ENCODE measurements around the gene GRID1.
A peak's percentile ranks its signal among the peaks of the same experiment; 100 is the strongest.
"Not testable (repeated sequence)": the region's sequence is repeated elsewhere in the genome, so short reads cannot be mapped to it uniquely, and the experiment has no call there.

GRID1 gene

DNA sequence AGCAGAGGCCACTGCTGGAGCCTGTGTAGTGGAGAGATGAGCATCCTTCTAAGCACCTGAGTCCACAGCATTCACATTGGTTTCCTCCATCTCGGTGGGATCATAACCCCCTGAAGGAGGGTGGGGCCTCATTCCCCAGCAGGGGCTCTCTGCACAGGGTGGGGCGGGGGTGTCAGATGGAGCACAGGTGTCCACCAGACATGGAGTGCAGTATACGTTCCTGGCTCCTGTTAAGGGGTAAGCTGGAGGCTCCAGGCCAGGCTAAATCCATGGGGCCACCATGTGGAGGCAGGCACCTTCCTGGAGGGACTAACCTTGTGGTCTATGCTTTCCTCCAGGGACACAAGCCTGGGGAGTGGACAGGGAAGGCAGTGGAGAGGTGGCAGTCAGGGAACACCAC lies 252.6 kb downstream of the GRID1 start:
- DNase-seq = no peak

DNA sequence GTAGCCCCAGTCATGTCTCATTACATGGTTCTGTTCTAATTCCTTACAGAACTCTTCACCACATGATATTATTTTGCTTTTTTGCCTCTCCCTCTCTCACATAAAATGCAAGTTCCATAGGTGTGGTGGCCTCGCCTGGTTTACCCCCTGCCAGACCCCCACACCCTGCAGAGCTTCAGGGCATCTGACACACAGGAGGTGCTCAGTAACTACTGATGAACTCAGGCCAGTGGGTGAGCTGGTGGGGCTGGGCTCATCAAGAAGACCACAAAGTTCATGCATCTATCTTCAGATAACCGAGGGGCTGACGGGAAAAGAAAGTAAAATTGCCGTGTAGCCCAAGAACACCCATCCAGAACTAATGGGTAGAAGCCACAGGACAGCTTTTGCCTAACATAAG lies 253.1 kb downstream of the GRID1 start:
- no peak for DNase-seq

DNA sequence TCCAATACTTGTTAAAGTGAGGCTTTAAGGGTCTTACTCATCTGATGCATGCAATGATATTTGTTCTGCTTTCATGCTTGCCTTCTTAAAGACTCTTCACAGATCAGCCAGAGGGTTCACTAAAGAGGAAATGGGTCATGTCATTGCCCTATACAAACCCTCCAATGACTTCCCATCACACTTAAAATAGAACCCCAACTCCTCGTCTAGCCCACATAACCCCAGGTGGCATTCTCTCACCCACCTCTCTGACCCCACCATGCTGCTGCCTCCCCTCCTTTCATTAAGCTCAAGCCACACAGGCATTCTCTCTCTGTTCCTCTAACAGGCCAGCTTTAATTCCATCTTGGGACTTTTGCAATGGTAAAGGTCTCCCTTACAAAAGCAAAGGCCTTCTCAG lies 253.6 kb downstream of the GRID1 start:
- DNase-seq = no peak

DNA sequence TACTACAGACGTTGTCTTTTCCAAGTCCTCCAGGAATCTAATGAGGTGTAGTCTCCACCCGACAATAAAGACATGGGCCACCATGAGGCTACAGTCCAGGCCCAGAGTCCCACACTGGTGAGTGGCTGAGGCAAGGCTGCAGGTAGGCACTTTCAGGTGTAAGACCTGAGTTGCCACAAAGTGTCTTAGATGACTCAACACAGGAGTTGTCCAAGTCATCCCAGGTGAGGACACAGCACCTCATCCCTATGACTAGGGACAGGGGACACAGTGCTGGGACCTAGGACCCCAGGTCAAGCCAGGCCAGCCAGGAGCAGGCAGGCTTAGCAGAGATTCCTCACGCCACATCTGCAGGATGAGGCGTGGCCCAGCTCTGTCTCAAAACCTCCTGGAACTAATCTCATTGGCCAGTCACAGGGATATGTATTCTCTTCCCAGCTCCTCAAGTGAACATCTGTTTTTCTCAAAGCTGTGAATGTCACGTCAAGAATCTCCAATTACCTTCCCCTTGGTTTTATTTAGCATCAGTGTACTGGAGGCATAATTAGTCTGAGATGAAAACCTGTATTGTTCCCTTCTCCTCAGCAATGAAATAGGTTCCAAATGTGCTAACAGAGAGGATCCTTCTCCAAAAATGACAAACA lies 254.6 kb downstream of the GRID1 start:
- DNase-seq = no peak

DNA sequence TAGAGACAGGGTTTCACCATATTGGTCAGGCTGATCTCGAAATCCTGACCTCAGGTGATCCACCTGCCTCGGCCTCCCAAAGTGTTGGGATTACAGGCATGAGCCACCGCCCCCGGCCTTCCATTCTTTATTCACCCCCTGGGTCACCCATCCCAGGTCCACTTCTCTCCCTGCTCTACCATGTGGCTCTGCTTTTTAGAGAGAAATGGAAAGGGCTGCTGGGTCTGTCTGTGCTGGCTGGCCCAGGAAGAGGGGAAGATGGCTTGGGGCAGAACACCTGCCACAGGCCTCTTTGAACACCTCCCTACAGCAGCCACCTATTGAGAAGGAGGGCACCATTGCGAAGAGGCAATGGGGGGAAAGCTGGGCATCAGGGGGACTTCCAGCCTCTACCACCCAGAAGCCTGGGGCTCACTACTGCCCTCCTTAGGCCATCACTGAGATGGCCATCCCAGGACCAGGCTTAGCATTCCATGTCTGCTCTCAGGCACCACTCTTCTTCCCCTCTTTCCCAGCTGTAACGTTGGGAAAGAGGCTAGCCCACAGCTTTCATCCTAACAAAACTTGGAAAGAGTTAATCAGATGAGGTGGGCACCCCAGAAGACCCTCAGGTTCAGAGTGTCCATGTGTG lies 256.3 kb downstream of the GRID1 start:
- no peak for DNase-seq

DNA sequence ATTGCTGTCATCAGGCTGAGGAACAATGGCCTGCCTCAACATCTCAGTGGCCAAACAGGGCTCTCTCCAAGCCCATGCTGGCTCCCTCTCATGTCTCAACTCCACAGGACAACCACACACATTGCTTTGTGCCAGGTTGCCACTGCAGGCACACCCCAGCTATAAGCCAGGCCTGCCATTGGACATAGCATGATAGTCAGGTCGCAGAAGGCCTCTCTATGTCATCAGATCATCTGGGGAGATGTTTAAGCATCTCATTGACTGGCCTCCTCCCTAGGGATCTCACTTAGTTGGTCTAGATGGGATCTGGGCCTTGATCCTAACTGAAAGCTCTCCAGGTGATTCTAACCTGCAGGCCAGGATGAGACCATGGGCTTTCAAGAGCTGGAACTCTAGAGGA lies 257.2 kb downstream of the GRID1 start:
- DNase-seq = no peak

DNA sequence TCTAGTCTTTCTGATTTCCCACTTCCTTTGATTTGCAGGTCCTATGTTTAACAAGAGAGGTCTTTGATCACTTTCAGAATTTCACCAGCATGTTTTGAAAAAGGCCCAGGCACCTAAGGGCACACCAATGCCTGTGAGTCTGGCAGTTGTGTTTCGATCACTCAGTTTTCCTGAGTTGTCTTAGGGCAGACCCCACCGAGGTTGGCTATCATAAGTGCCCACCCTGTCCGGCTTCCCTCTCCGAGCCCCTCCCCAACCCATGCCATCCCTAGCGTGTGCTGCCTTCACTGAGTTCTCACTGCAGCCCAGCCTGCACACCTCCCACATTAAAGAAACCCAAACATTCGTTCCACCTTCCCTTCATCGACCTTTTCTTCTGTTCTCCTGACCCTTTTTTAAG lies 257.9 kb downstream of the GRID1 start:
- DNase-seq = no peak

DNA sequence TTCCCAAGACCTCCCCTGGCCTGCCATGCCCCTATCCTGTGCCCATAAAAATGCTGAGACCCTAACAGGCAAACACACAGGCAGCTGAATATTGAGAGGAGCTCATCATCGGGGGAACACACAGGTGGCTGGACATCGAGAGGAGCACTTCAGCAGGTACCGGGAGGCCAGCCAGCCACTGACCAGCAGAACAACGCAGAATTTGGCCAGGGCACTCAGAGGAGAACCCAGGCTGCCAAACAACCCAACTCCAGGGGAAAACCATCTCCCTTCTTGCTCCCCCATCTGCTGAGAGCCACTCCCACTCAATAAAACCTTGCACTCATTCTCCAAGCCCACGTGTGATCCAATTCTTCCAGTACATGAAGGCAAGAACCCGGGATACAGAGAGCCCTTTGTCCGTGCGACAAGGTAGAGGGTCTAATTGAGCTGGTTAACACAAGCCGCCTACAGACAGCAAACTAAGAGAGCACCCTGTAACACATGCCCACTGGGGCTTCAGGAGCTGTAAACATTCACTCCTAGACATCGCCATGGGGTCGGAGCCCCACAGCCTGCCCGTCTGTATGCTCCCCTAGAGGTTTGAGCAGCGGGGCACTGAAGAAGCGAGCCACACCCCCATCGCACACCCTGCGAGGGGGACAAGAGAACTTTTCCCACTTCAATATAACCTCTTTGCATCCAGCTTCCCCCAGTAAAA lies 258.8 kb downstream of the GRID1 start:
- not testable (repeated sequence) for DNase-seq

DNA sequence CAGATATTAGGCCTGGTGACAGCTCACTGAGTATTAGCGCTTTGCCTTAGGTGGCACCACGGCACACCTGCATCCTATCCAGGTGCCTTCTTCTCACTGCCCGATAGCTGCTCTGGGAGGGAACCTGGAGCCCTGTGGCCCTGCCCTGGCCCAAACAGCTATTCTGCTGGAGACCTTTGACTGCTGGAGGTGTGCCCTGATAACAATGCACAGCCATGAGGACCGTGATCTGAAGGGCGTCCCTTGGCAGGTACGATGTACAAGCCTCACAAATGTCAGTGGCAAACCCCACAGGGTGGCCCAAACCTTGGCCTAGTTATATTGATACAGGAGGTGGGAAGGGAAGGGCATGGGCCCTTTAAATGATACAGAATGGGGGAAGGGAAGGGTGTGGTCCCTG lies 259.5 kb downstream of the GRID1 start:
- DNase-seq = no peak

DNA sequence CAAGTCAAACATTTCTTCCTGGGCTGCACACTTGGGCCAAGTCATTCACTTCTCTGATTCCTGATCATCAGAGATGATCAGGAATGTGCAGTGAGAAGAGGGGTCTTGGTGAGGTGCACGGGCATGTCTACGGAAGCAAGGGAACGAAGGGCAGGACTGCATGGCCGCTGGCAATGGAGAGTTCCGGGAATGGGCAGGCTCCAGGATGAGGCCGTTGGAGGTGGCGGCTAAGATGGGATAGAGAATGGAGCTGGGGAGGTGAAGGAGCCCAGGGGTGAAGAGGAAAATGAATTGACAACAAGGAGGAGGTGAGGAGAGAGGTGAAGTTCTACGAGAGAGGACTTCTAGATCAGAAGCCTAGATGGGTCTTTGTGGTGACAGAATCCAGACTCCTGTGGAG lies 260.0 kb downstream of the GRID1 start:
- no peak for DNase-seq

DNA sequence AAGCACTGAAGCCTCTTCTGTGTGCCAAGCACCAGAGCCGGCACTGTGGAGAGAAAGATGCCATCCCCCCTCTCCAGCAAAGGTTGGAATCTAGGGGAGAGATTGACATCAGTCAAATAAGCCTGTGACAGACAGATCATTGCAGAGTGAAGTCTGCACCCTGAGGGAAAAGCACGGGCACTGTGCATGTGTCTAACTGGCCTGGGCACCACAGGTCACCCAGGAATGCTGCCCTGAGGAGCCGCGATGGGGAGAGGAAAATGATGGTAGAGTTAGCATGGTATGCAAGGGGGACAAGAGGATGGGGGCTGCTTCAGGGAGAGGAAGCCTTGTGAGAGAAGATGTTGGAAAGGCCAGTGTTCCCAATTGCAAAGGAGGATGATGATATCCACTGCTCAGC lies 261.0 kb downstream of the GRID1 start:
- DNase-seq = no peak

DNA sequence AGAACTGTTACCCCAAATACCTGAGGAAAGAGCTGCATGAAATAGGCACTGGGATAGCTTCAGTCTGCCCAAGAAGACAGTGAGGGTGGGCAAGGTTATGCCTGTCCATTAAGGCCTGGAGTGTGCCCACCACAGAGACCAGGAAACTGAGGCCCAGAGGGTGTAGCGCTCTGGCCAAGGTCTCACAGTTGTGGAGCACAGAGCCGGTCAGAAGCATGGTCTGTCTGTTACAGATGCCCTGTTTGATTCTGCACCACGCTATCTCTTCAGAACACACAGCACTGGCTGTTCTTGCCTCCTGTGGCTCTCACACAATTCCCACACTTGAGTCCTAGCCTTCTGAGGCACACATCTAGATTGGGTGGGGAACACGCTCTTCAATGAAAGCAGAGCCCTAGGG lies 261.4 kb downstream of the GRID1 start:
- no peak for DNase-seq

DNA sequence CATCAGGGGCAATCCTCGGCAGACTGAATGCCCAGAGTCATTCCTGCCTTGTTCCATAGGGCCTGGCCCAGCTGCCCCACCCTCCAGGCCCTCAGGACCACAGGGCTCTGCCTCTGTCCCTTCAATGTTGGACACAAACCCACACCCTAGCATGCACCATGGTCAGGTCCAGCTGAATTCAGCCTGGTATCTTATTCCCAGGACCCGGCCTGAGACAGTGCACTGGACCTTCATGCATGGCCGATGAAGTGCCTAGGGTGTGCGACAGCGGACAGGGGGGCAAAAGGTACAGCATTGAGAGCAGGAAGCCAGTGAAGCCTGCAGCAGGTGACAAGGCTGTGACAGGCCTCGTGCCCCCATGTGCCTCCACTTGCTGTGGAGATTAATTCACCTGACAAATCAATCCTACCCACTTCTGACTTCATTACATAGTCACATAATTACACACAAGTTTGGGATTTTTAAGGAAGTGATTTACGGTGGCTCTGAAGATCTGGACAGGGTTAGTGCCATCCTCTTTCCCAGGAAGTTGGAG lies 261.9 kb downstream of the GRID1 start:
- no peak for DNase-seq

DNA sequence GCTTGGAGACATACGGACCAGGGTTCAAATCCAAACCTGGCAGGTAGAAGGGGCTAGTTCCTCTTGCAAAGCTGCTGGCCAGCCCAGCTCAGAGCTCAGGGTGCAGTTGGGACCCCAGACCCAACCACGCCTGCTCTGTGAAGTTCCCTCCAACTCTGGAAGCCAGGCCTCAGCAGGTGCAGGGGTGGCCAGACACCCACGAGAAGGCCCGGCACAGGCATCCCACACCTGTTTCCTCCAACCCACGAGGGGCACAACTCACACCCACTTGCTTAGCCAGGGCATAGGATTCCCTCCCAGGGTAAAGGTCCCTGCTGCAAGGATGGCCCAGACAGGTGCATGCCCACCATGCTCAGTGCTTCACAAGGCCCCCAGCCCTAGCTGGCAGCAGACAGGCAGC lies 262.4 kb downstream of the GRID1 start:
- no peak for DNase-seq

DNA sequence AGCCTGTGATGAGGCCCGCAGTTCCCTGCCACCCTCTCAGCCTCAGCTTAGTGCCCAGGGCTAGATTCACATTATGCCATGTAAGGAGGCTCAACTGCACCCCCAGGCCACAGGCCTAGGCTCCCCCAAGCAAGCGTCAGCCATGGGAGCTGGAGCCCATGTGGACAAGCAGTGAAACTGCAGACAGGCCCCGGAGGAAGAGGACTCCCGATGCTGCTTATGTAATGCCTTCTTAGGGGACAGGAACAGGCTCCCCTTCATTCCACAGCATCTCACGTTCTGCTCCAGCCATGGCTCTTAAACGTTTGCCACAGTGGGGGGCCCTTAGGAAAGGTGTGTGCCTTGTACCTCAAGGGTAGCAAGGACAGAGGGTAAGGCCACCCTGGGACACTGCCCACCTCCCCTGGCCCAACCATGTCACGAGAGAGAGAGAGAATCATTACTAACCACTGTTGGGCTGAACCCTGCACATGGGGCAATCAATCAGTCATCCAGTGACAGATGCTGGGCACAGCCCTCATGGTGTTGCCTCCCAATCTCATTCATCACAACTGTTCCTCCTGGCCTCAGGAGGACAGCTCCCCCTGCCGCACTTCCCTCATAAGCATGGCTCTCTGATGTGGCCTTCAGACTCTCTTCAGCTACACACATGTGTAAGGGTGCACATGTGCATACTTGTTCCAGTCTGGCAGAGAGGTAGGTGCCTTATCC lies 263.0 kb downstream of the GRID1 start:
- DNase-seq = peak; percentile 3

DNA sequence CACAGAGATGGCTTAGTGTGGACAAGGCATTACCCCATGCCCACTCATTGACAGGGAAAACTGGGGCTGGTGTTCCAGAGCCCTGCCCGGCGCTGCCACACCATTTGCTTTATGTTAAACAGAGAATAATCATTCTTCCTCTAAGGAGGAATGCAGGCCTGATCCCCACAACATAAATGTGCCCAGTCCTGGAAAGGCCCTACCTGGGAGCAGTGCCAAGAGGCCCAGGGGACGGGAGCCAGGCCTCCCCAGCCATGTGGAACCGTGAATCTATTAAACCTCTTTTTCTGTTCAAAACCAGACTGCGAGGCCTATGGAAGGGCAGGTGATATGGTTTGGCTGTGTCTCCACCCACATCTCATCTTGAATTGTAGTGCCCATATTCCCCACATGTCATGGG lies 264.1 kb downstream of the GRID1 start:
- no peak for DNase-seq

DNA sequence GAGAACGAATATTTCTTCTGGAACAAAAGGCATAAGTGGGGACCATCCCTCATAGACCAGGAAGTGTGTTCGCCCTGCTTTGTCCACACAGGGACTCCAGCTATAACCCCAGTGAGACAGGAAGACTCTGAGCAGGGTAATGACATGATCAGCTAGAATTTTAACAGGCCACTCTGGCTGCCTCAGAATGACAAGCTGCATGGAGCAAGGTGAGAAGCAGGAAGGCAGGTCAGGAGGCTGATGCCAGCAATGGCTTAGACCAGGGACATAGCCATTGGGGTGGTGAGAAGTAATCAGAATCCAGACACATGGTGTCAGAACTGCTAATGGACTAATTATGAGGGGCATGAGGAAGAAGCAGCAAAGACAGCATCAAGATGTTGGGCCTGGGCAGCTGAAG lies 264.6 kb downstream of the GRID1 start:
- no peak for DNase-seq

DNA sequence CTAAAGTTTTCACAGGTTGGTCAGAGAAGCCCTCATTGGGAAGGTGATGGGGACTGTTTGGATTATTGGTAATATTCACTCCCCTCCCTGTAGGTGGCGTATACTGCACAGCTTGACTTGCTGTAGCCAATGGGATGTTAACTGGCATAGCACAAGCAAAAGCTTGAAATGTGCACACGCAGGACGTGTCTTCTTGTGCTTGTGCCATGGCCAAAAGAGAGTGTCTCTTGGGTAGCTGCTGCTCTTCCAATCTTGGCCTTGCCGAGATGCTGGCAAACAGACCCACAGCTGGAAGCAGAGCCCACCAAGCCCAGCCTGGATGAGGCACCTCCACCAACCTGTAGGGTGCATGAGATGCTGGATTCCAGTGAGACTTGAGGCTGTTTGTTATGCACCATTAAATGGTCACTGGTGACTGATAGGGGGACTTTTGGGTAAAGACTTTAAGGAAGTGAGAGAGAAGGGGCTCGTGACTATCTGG lies 266.0 kb downstream of the GRID1 start:
- no peak for DNase-seq

DNA sequence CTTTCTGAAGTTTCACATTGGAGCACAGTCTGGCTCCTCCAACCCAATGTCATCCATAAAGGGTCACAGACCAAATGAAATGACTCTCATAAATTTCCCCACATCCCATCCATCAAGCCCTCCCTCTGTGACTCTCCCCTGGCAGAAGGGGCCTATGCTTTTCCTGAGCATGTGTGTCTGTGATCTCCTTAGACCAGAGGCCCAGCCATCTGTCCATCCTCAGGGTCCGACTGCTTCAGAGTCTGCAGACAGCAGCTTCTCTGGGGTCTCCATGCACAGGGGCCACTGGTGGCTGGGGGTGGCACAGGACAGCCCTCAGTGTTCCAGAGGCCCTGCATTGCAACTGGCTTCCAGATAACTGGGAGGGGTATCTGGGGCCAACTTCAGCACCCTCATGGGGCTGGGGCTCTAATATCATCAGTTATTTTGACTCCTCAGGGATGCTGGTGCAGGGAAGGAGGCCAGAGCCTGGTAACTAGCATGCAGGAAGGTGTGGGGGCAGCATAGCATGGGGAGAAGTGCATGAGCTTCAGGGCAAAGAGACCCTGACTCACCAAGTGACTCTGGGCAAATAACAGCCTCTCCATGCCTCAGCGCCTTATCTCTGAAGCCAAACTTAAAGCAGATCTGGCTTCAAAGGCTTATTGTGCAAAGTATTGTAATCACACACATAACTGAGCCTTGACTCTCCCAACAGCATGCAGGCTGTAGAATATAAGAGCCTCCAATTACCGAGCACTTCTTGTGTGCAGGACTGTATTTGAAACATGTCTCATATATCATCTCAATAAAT lies 266.9 kb downstream of the GRID1 start:
- no peak for DNase-seq

DNA sequence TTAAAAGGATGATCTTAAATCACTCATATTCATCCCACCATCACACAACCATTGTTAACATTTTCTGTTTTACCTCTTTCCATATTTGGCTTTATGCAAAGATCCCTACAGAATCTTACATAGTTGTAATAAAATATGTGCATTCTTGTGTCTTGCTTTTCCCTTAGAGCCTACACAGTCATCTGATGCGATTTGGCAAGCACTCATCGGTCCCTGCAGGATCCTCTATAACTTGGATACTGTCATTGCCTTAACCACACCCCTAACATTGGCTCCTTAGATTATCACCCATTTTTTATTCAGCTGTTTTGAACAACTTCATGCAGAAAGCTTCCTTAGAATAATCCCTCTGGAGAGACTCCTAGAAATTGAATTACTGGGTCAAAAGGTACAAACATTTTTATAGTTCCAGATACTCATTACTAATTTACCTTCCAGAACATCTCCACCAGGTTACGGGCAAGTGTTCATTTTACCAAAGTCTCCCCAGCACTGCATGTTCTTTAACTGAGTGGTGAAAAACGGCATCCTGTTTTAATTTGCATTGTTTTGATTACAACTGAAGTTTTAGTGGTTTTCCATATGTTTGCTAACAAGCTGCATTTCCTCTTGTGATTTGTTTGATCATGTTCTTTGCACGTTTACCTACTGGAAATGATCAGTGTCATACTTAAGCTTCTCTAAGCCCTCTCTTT lies 268.3 kb downstream of the GRID1 start:
- DNase-seq = no peak

DNA sequence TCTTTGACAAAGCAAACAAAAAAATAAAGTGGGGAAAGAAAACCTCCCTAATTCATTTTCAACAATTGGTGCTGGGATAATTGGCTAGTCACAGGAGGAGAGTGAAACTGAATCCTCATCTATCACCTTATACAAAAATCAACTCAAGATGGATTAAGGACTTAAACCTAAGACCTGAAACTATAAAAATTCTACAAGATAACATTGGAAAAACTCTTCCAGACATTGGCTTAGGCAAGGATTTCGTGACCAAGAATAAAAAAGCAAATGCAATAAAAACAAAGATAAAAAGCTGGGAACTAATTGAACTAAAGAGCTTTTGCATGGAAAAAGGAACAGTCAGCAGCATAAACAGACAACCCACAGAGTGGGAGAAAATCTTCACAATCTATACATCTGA lies 271.5 kb downstream of the GRID1 start:
- DNase-seq = not testable (repeated sequence)

DNA sequence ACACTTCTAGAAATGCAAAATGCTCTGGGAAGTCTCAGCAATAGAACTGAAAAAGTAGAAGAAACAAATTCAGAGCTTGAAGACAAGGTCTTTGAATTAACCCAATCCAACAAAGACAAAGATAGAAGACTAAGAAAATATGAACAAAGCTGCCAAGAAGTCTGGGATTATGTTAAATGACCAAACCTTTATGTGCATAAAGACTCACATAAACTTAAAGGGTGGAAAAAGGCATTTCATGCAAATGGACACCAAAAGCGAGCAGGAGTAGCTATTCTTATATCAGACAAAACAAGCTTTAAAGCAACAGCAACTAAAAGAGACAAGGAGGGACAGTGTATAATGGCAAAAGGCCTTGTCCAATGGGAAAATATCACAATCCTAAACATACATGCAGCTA lies 274.3 kb downstream of the GRID1 start:
- DNase-seq = not testable (repeated sequence)
